Stomach smooth muscle (tissue), 2 donors: ENCODE data around the gene PTPRN2.

Source experiments
- H3K27ac ChIP-seq: one replicate; pipeline ENCODE4 v1.7.0; 2013; ENCODE audit warnings: mild to moderate bottlenecking, low read length, inconsistent platforms
- H3K27me3 ChIP-seq, 2 donors: one replicate each; pipeline ENCODE4 v1.7.0; 2013; ENCODE audit warnings: low read length in 2 of 2; ENCODE audit not compliant: insufficient read depth in 2 of 2, control insufficient read depth in 1 of 2
- H3K36me3 ChIP-seq, 2 donors: one replicate each; pipeline ENCODE4 v1.7.0; 2013; ENCODE audit warnings: low read length in 2 of 2; ENCODE audit not compliant: control insufficient read depth in 2 of 2, insufficient read depth in 2 of 2
- H3K4me1 ChIP-seq: one replicate; pipeline ENCODE4 v1.7.0; 2013; ENCODE audit warnings: low read length; ENCODE audit not compliant: control insufficient read depth, insufficient read depth
- H3K4me3 ChIP-seq, 2 donors: one replicate each; pipeline ENCODE4 v1.7.0; 2013; ENCODE audit warnings: low read length in 2 of 2
- H3K9ac ChIP-seq, 2 donors: one replicate each; pipeline ENCODE4 v1.7.0; 2013; ENCODE audit warnings: low read length in 2 of 2, mild to moderate bottlenecking in 1 of 2
- H3K9me3 ChIP-seq, 2 donors: one replicate each; pipeline ENCODE4 v1.7.0; 2013; ENCODE audit warnings: low read length in 2 of 2; ENCODE audit not compliant: control insufficient read depth in 2 of 2
- donor health status: healthy.
- donor health status: Pancreatic carcinoma.

Gene PTPRN2

DNA sequence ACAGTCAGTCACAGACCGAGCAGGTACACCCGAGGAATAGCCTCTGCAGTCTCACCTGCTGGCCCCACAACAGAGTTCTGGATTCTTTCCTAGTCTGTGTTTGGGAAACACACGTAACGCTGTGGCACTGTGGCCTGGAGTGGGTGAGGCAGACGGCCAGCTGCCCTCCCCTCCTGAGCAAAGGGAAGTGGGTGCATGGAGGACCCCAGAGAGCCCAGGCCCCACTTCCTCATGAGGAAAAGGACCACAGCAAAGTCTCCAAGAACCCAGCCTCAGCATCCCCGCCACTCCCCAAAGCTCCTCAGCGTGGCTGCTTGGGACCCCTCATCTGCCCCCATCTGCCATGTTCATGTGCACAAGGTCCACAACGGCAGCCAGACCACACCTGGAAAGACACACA, 530.2 kb downstream of the PTPRN2 start:
- H3K4me1 ChIP-seq, result no peaks in the 10 kb centered on the region
- H3K4me3 ChIP-seq, result no peak overlapping the region
- H3K27me3 ChIP-seq, result no peaks in the 10 kb centered on the region
- H3K9me3 ChIP-seq, result peaks cover 0 to 4% of the 10 kb centered on the region in 2 donors
- no peaks in the 10 kb centered on the region for H3K36me3 ChIP-seq
- no peak overlapping the region for H3K27ac ChIP-seq
- H3K9ac ChIP-seq, result no peak overlapping the region

DNA sequence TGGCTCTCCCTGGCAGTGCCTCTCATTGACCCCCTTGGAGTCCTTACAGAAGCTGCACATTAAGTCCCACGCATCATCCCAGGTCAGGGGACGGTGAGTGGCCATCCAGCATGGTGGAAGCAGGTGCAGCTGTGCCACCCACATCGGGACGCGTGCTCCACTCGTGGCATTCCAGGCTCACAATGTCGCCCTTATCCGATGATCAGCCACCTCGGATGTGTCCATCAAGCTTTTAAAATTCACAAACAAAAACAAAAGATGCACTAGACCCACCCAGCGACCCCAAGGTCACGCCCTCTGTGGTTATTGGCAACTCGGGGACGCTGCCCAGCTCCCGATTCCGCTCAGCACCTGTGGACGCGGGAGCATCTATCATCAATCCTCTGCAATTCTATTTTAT, 530.9 kb downstream of the PTPRN2 start:
- H3K27ac ChIP-seq, result no peak overlapping the region
- no peaks in the 10 kb centered on the region for H3K4me1 ChIP-seq
- H3K36me3 ChIP-seq, result no peaks in the 10 kb centered on the region
- no peak overlapping the region for H3K4me3 ChIP-seq
- no peaks in the 10 kb centered on the region for H3K9me3 ChIP-seq
- H3K27me3 ChIP-seq, result no peaks in the 10 kb centered on the region
- no peak overlapping the region for H3K9ac ChIP-seq

DNA sequence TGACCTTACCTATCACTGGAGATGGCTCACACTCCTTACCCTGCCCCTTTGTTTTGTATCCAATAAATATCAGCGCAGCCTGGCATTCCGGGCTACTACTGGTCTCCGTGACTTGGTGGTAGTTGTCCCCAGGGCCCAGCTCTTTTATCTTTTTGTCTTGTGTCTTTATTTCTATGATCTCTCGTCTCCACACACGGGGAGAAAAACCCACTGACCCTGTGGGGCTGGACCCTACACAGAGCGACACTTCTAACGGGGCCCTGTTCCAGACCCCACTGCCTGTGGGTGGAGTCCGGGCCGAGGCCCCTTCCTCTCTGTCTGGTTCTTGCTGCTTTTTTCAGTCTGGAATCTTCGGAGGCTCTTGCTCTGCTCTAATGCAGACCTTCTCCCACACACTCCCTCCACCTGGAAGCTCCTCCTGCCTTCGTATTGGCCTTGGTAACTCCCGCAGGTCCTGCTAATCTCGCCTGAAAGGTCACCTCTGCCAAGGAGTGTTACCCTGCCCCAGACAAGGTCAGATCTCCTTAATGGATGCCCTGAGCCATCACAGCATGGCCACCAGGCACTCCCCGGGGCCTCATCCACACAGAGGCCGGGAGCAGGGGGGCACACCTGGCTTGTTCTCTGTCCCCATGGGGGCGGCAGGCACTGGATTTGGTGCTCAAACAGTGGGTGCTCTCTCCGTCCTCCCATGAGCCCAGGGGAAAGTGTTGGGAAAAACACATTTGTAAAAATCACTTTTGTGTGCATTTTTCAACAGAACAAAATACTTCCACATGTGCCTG, 531.7 kb downstream of the PTPRN2 start:
- Histone ChIP-seq H3K9ac (no peak overlapping the region), H3K27ac (no peak overlapping the region), H3K9me3 (no peaks in the 10 kb centered on the region)

DNA sequence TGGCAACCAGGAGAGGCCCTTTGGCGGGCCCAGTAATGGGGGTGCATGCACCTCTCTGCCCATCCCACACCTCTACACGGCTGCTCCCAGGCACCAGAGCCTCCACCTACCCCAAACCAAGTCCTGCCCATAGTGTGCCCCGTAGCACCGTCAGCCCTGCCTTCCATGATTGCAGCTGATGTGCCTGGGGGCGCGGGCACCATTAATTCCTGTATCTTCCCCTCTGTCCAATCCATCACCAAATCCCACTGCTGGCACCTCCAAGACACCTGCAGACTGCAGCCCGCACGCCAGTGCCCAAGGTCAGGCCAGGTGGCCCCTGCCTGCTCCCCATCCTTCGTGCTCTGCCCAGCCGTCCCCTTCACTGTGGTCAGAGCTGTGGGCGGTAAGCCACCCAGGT, 533.0 kb downstream of the PTPRN2 start:
- Histone ChIP-seq H3K9me3 (no peaks in the 10 kb centered on the region), H3K4me1 (no peaks in the 10 kb centered on the region), H3K4me3 (no peak overlapping the region), H3K9ac (no peak overlapping the region), H3K36me3 (no peaks in the 10 kb centered on the region), H3K27me3 (no peaks in the 10 kb centered on the region), H3K27ac (no peak overlapping the region)

More for the DNA sequence above, 531.7 kb downstream of the PTPRN2 start:
- Histone ChIP-seq H3K4me3 (no peak overlapping the region), H3K4me1 (no peaks in the 10 kb centered on the region), H3K27me3 (no peaks in the 10 kb centered on the region), H3K36me3 (no peaks in the 10 kb centered on the region)

DNA sequence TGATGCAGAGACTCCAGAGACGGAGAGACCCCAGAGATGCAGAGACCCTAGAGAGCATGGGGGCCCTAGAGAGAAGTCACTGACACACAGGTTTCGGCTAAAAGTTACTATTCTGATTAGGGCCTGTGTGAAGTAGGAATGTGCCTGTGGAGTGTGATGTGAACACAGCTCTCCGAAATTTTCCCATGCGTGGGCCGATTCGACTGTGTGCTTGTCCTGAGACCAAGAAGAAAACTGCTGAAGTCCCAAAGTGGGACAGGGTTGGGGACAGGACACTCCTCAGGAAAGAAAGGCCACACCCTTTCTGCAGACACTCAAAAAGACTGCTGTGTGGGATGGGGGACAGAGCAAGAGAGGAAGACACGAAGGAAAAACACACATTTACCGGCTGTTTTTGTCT, 533.5 kb downstream of the PTPRN2 start:
- H3K27ac ChIP-seq, result no peak overlapping the region
- H3K36me3 ChIP-seq, result no peaks in the 10 kb centered on the region
- H3K4me3 ChIP-seq, result no peak overlapping the region
- H3K9ac ChIP-seq, result no peak overlapping the region
- H3K27me3 ChIP-seq, result no peaks in the 10 kb centered on the region
- H3K4me1 ChIP-seq, result no peaks in the 10 kb centered on the region
- peaks cover 0 to under 1% of the 10 kb centered on the region in 2 donors for H3K9me3 ChIP-seq

DNA sequence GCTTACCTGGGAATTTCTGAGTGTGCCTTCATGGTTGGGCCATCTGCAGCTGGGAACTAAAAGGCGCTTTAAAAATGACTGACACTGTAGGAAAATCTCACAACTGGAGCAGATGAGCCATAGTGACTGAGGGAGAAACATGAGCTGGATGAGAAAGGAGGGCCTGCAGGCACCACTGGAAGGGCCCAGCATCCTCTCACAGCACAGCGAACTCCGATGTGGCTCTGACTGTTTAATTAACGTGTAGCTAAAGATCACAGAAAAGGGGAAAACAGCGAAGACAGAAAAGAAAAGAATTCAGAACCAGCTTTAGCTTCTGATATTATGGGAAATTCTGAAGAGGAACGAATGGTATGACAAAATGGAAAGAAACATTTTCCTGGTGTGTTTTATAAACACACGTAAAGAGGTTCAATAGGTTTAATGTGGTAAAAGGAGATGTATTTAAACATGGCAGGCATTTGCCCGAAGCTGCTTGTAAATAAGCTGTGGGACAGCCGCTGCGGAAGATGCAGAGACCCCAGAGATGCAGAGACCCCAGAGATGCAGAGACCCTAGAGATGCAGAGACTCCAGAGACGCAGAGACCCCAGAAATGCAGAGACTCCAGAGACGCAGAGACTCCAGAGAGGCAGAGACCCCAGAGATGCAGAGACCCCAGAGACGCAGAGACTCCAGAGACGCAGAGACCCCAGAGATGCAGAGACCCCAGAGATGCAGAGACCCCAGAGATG, 534.3 kb downstream of the PTPRN2 start:
- H3K4me3 ChIP-seq, result no peak overlapping the region
- H3K27ac ChIP-seq, result no peak overlapping the region
- H3K9ac ChIP-seq, result no peak overlapping the region
- H3K36me3 ChIP-seq, result no peaks in the 10 kb centered on the region
- H3K4me1 ChIP-seq, result no peaks in the 10 kb centered on the region
- H3K9me3 ChIP-seq, result peaks cover 0 to 2% of the 10 kb centered on the region in 2 donors
- H3K27me3 ChIP-seq, result no peaks in the 10 kb centered on the region

DNA sequence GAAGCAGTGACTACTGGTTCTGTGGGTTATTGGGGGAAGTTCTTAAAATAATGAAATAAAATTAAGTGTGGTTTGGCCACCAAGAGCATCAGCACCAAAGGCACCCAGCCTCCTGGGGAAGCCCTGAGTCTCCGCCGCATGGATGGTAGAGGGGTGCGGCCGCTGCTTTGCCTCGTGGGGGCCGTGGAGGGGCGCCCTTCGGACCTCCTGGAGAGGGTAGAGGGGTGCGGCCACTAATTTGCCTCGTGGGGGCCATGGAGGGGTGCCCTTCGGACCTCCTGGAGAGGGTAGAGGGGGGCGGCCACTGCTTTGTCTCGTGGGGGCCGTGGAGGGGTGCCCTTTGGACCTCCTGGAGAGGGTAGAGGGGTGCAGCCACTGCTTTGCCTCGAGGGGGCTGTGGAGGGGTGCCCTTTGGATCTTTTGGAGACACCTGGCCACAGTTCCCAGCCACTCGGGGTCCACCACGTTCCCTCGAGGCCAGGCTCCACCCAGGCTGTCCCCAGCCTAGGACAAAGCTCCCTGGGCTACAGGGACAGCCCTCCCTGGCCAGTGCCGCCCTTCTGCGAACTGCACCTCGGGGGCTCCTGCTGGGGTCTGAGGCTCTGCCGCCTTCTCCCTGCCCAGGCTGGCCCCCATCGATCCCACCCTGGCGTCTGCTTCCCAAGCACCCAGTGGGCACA, 535.1 kb downstream of the PTPRN2 start:
- H3K36me3 ChIP-seq, result no peaks in the 10 kb centered on the region
- H3K4me1 ChIP-seq, result no peaks in the 10 kb centered on the region
- no peak overlapping the region for H3K9ac ChIP-seq
- no peaks in the 10 kb centered on the region for H3K27me3 ChIP-seq
- H3K27ac ChIP-seq, result no peak overlapping the region
- H3K9me3 ChIP-seq, result peaks cover 0 to 2% of the 10 kb centered on the region in 2 donors
- no peak overlapping the region for H3K4me3 ChIP-seq

DNA sequence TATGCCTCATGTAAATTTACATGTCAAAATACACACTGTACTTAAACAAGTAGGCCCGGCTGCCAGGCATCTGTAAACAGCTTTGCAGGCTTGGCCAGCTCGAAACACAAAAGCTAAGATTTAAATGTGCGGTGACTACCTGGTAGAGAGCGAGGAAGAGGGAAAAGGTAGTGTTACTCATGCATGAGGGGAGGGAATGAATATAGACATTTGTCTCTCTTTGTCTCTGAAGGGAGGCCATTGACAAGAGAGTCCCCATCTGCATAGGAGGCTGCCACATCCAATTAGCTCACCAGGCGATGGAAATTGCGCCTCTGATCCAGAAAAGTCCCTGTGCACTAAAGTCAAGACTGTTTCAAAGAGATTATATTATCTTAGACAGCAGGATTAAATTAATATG, 535.8 kb downstream of the PTPRN2 start:
- peaks cover 0 to 2% of the 10 kb centered on the region in 2 donors for H3K9me3 ChIP-seq
- H3K27ac ChIP-seq, result no peak overlapping the region
- H3K27me3 ChIP-seq, result no peaks in the 10 kb centered on the region
- H3K9ac ChIP-seq, result no peak overlapping the region
- no peaks in the 10 kb centered on the region for H3K36me3 ChIP-seq
- no peaks in the 10 kb centered on the region for H3K4me1 ChIP-seq
- H3K4me3 ChIP-seq, result no peak overlapping the region

DNA sequence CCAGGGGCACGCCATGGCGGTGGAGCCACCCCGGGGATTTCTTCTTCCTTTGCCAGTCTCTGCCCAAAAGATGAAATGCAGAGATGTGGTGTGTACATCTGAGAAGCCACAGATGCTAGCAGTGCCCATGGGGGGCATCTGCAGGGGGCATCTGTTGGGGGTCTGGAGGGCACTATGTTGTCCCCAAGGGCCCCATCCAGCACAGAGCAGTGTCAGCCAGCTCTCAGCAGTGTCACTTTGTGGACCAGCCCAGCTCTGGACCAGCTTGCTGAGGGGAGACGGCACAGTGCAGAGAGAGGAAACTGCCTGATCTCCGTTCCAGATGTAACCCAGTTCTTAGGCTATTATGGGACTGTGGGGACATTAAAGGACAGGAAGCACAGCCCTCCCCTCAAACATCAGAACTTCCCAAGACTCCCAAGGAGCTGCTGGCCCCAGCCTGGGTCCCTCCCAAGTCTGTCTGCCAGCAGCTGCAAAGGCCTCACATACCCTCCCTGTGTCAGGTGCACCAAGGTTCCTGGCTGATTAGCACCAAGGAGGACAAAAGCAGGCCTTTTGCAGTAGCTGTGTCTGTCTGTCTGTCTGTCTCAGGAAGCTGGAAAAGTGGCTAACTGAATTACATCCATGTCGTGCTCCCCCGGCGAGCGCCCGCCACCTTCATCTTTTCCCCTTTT, 536.5 kb downstream of the PTPRN2 start:
- Histone ChIP-seq H3K36me3 (no peaks in the 10 kb centered on the region), H3K9ac (no peak overlapping the region), H3K9me3 (peaks cover 0 to 2% of the 10 kb centered on the region in 2 donors), H3K27me3 (no peaks in the 10 kb centered on the region), H3K4me3 (no peak overlapping the region), H3K27ac (no peak overlapping the region), H3K4me1 (no peaks in the 10 kb centered on the region)

DNA sequence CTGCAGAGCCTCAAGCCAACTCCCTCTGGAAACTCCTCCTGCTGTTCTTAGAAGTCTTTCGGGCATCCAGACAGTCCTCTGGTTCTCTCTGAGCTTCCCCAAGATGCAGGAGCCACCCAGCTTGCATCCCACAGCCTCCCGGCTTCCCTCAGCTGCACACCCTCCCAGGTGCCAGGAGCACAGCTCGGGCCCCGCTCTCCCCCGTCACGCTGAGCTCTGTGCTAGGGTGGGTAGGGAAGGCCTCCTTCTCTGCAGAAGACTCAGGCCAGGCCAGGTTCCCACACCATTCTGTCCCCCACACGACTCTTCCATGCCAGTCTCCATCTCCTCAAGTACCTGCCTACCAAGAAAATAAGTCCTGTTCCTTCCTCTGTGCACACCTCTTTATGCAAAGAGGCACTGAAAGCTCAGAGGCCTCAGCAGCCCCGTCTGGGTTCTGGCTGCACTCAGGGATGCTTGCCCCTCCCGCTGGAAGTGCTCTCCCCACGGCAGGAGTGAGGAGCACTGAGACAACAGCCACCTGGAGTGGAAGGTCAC, 537.1 kb downstream of the PTPRN2 start:
- H3K27me3 ChIP-seq, result no peaks in the 10 kb centered on the region
- no peak overlapping the region for H3K27ac ChIP-seq
- no peaks in the 10 kb centered on the region for H3K4me1 ChIP-seq
- H3K9ac ChIP-seq, result no peak overlapping the region
- no peak overlapping the region for H3K4me3 ChIP-seq
- peaks cover 0 to 2% of the 10 kb centered on the region in 2 donors for H3K9me3 ChIP-seq
- no peaks in the 10 kb centered on the region for H3K36me3 ChIP-seq
